ENCODE measurements around the gene ICA1L.
"Not testable (repeated sequence)": the region's sequence is repeated elsewhere in the genome, so short reads cannot be mapped to it uniquely, and the experiment has no call there.

Gene ICA1L

GRCh38 chr2:202847693-202848524 lies 23.7 kb downstream of the ICA1L start:
- DNase-seq = no peak

- no peak for DNase-seq
Measured at GRCh38 chr2:202844656-202845055, 26.9 kb downstream of the ICA1L start.

GRCh38 chr2:202842690-202843089 lies 28.9 kb downstream of the ICA1L start:
- DNase-seq = no peak

DNA sequence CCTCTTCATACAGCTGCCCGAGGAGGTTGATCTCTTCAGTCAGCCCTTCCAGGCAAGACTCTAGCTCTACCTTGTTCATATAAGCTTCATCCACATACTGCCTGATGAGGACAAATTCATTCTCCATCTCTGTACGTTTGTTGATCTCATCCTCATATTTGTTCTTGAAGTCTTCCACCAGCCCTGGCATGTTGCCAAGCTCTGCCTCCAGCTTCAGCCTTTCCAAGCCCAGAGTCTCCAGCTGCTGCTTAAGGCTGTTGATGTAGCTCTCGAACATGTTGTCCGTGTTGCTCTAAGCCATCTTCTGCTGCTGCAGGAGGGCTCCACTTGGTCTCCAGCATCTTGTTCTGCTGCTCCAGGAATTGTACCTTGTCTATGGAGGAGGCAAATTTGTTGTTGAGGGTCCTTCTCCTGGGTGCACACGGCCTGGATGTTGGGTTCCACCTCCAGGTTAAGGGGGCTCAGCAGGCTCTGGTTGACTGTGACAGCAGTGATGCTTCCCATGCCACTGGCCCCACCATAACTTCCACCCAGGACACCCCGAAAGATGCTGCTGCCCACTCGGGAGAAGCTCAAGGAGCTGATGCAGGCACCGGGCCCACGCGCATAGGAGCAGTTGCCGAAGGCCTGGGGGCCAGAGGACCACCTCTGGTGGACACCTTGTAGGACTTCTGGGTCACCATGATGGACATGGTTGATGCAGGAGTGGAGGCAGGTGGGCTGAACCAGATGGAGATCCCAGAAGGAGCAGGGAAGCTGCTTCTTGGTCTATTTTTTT lies 30.3 kb downstream of the ICA1L start:
- DNase-seq = peak; percentile 11

DNA sequence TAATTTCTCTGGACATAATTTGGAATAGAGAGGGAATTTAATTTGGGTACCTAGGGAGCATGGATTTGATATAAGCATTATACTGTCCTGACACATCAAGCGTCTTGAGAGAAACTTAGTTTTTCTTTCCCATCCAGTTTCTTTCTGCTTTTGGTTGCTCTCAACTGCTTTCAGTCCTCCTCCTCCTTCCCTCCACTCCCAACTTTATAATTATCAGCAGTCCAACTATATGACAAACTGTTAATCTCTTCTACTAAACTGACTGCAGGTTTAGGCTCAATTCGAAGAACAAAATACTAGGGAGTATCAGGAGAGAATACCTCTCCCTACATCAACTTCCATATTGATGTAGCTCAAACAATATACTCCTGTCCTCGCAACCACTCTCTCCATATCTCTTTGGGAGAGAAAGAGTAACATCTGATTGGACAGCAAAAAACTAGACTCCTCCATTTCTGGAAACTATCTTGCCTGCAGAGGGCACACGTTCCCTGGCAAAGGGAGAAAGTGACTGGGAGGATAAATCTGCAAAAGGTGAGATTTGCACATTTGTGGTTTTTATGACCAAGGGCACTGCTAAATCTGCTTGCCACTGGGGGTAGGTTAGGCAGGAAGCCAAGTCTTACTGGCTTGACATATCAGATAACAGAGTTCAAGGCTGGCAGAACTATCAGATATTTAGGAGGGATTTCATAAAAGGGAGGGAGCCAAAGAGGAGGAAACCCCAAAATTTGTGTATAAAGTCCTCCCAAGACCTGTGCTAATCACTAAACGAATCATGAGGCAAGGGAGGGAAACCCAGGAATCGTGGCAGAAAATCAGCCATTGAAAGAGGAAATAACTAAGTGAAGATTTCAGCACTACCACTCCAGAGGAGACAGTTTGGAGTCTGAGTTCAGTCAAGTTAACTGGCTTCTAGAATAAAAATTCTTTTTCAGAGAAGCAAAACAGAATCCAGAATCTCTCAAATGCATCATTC lies 40.0 kb downstream of the ICA1L start:
- DNase-seq = peak; percentile 81

DNA sequence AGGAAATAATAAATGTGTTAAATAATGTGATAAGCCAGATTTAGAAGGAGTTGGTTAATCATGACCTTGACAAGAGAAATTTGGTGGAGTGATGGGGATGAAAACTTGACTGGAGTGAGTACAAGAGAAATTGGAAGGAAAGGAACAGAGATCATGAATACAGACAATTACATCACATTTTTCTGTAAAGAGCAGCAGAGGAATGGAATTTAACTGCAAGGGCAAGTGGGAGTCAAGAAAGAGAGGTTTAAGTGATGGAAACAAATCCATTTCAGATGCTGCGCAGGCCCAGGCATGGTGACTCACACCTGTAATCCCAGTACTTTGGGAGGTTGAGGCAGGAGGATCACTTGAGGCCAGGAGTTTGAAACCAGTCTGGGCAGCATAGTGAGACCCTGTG lies 46.7 kb downstream of the ICA1L start:
- no peak for DNase-seq

DNA sequence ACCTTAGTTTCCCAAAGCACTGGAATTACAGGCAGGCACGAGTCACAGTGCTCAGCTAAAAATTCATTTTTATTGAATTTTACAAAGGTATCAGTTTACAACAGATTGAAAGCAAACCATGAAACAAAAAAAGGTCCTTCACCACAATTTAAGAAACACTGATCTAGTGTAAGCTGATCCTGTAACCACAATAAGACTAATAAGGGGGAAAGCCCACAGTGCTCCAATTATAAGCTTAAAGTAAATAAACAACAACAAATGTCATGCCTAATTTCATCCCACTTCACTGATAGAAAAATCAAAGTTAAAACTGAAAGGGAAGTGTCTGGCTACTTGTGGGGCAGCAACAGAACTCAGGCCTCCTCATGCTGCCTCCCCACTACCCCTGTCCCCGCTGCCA lies 49.2 kb downstream of the ICA1L start:
- DNase-seq = no peak

- DNase-seq = no peak
Measured at GRCh38 chr2:202821206-202822160, 50.1 kb downstream of the ICA1L start.

- DNase-seq = peak; percentile 55
Measured at GRCh38 chr2:202818321-202818720, 53.2 kb downstream of the ICA1L start.

DNA sequence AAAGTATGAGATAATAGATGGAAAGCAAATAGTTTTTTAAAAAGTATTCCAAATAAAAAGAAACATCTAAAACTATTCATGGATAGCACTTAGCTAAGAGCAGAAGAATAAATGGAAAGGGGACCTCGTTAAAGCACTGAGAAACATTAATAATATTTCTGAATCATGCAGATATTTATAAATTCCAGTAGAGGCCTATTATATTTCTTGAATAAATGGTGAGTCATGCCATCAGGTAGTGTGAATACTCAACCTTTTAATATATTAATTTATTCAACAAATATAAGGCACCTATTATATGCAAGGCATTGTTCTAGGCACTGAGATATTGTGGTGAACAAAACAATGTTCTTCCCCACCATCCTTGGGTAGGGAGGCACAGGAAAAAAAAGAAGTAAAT lies 53.8 kb downstream of the ICA1L start:
- DNase-seq = no peak

GRCh38 chr2:202815548-202816360 lies 55.8 kb downstream of the ICA1L start:
- DNase-seq = no peak

DNA sequence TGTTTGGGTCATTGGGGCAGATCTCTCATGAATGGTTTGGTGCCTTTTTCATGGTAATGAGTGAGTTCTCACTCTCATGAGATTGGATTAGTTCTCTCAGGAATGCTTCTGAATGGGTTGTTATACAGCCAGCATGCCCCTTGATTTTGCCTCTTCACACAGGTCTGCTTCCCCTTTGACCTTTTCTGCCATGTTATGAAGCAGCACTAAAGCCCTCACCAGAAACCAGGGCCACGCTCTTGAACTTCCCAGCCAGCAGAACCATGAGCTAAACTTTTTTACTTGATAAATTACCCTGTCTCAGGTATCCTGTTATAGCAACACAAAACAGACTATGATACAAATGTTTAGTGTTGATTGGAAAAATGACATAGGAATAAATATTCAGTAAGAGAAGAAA lies 57.3 kb downstream of the ICA1L start:
- no peak for DNase-seq

DNA sequence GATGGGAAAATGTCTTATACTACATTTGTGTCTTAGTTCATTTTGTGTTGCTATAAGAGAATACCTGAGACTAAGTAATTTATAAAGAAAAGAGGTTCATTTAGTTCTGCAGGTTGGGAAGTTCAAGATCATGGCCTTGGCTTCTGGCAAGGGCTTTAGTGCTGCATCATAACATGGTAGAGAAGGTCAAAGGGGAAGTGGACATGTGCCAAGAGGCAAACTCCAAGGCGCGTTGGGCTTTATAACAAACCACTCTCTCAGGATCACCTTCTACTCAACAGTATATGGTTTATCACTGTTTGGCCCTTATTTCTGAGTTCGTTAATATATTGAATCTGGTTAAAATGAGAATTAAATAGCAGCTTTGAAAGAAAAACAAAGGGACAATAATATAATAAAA lies 58.2 kb downstream of the ICA1L start:
- no peak for DNase-seq

DNA sequence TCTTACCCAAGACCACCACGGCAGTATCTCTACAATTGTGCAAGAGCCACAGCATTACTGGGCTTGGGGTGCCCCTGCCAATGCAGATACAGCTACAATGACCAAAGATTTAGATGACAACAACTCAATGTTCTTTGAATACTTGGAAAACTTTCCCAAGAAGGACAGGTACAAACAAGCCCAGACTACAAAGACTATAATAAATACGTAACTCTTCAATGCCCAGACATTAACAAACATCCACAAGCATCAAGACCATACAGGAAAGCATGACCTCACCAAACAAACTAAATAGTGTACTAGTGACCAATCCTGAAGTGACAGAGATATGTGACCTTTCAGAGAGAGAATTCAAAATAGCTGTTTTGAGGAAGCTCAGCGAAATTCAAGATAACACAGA lies 62.8 kb downstream of the ICA1L start:
- DNase-seq = no peak

DNA sequence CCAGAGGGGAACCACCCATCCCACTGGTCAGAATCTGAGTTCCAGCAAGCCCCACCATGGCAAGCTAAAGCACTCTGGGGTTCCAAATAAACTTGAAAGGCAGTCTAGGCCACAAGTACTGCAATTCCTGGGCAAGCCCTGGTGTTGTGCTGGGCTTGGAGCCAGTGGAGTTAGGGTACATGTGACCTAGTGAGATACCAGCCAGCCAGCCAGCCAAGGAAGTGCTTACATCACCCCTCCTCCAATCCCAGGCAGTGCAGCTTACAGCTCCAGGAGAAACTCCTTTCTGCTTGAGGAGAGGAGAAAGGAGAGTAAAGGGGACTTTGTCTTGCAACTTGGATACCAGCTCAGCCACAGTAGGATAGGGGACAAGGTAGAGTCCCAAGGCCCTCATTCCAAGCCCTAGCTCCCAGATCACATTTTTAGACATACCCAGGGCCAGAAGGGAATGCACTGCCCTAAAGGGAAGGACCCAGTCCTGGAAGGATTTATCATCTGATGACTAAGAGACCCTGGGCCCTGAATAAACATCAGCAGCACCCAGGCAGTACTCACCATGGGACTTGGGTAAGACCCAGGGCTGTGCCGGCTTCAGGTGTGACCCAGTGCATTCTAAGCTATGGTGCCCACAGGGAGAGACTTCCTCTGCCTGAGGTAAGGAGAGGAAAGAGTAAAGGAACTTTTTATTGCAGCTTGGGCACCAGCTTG lies 64.0 kb downstream of the ICA1L start:
- DNase-seq = peak; percentile 82

GRCh38 chr2:202805911-202806310 lies 65.7 kb downstream of the ICA1L start:
- not testable (repeated sequence) for DNase-seq

DNA sequence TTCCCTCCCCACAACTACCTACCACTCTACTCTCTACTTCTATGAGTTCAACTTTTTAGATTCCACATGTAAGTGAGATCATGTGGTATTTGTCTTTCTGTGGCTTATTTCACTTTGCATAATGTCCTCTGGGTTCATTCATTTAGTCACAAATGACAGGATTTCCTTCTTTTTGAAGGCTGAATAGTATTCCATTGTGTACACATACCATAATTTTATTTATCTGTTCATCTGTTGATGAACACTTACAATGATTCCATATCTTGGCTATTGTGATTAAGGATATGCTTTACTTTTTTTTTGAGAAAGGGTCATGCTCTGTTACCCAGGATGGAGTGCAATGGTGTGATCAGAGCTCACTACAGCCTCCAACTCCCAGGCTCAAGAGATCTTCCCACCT lies 73.6 kb downstream of the ICA1L start:
- DNase-seq = no peak

DNA sequence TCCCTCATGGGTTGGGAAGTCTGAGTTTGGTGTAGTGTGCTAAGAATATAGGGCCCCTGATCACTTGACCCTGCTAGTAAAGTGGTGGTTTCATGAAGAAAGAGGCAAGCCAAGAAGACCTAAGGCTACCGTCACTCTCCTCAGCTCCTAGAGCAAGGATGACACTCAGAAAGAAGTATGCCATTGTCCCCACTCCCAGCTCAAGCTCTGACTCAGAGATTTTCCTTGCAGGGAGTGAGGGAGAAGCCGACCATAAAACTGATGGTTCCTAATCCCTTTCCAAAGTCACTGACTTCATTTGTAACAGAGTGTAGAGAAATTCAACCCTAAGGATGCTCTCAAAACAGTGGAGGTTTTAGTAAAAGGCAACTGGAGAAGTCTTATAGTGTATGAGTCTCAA lies 80.9 kb downstream of the ICA1L start:
- DNase-seq = no peak

DNA sequence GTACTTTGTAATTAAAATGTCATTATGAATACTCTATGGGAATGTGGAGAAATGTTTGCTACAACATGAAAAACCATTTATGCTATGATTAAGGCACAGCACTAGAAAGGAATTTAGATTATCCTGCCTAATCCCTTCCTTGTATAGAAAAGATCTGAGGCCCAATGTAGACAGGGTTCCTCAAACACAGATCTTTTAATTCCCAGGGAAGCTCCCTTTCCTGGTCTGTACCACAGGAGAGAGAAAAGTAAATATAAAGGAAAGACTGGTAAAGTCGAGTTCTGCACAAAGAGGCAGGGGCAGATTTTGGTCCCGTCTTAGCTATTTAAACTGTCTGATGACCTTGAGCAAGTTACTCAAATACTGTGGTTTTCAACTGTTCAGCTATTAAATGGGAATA lies 84.7 kb downstream of the ICA1L start:
- no peak for DNase-seq

- DNase-seq = no peak
Measured at GRCh38 chr2:202782940-202783558, 88.5 kb downstream of the ICA1L start.

Data from hematopoietic multipotent progenitor cell treated with erythropoietin and hydrocortisone succinate and interleukin-3 and kit ligand, for 8 days (in vitro differentiated cells).